Mesenchymal stem cell (in vitro differentiated cells and primary cell): ENCODE measurements around the gene MSX1. TPM values are rescaled to one million over a fixed set of nuclear protein-coding genes. Genes with fewer than 3 reads are reported as not detected.

Experiments
- DNase-seq: peaks from one replicate; pipeline ENCODE4 v3.0.0-alpha.2; 2013
- H2AFZ ChIP-seq: one replicate; pipeline ENCODE4 v1.6.1; 2013; ENCODE audit warnings: low read depth, mild to moderate bottlenecking, control low read depth, inconsistent platforms, low read length, moderate library complexity
- H2AK5ac ChIP-seq: 2 replicates; pipeline ENCODE4 v1.6.1; 2013; ENCODE audit warnings: low read length, moderate library complexity, mild to moderate bottlenecking, inconsistent platforms; ENCODE audit not compliant: severe bottlenecking
- H2BK120ac ChIP-seq: one replicate; pipeline ENCODE4 v1.6.1; 2013; ENCODE audit warnings: low read depth, mild to moderate bottlenecking, inconsistent platforms, low read length, moderate library complexity
- H2BK12ac ChIP-seq, 2 experiments: one replicate each; pipeline ENCODE4 v1.6.1; 2013; ENCODE audit warnings: inconsistent platforms in 2 of 2, low read length in 2 of 2, mild to moderate bottlenecking in 2 of 2, moderate library complexity in 2 of 2, control low read depth in 1 of 2
- H2BK15ac ChIP-seq: one replicate; pipeline ENCODE4 v1.6.1; 2013; ENCODE audit warnings: mild to moderate bottlenecking, low read depth, inconsistent platforms; ENCODE audit not compliant: poor library complexity, severe bottlenecking
- H2BK5ac ChIP-seq: 2 replicates; pipeline ENCODE4 v1.6.1; 2013; ENCODE audit warnings: low read depth, mild to moderate bottlenecking, low read length, control low read depth, inconsistent platforms; ENCODE audit not compliant: poor library complexity, severe bottlenecking
- H3K14ac ChIP-seq, 2 experiments: one replicate each; pipeline ENCODE4 v1.6.1; 2013; ENCODE audit warnings: inconsistent platforms in 2 of 2, low read length in 2 of 2, control low read depth in 1 of 2, mild to moderate bottlenecking in 1 of 2, moderate library complexity in 1 of 2
- H3K18ac ChIP-seq, 2 experiments: one replicate each; pipeline ENCODE4 v1.6.1; 2013; ENCODE audit warnings: inconsistent platforms in 2 of 2, low read length in 2 of 2, control low read depth in 1 of 2, low read depth in 1 of 2, mild to moderate bottlenecking in 1 of 2
- H3K23ac ChIP-seq, 2 experiments: one replicate each; pipeline ENCODE4 v1.6.1; 2013; ENCODE audit warnings: inconsistent platforms in 2 of 2, low read length in 2 of 2, mild to moderate bottlenecking in 2 of 2, moderate library complexity in 2 of 2, control low read depth in 1 of 2
- H3K27ac ChIP-seq: 2 replicates; pipeline ENCODE4 v1.5.1; 2013; ENCODE audit warnings: mild to moderate bottlenecking, moderate library complexity, low read length, control low read depth, inconsistent platforms; ENCODE audit not compliant: poor library complexity, severe bottlenecking
- H3K27me3 ChIP-seq, 2 experiments: 2 replicates each; pipeline versions ENCODE4 v1.6.1 to v1.7.0; 2013; ENCODE audit warnings: low read length in 2 of 2, mild to moderate bottlenecking in 2 of 2, moderate library complexity in 2 of 2, control low read depth in 1 of 2, inconsistent platforms in 1 of 2; ENCODE audit not compliant: control insufficient read depth in 1 of 2, insufficient read depth in 1 of 2
- H3K36me3 ChIP-seq, 2 experiments: 2 replicates each; pipeline versions ENCODE4 v1.6.1 to v1.7.0; 2013; ENCODE audit warnings: low read length in 2 of 2, control low read depth in 1 of 2, inconsistent platforms in 1 of 2, low read depth in 1 of 2, mild to moderate bottlenecking in 1 of 2; ENCODE audit not compliant: insufficient read depth in 2 of 2, control insufficient read depth in 1 of 2
- H3K4ac ChIP-seq, 2 experiments: one replicate each; pipeline ENCODE4 v1.6.1; 2013; ENCODE audit warnings: inconsistent platforms in 2 of 2, low read length in 2 of 2, mild to moderate bottlenecking in 2 of 2, moderate library complexity in 2 of 2, control low read depth in 1 of 2, low read depth in 1 of 2
- H3K4me1 ChIP-seq: 2 replicates; pipeline ENCODE4 v1.6.1; 2013; ENCODE audit warnings: low read depth, low read length, control low read depth; ENCODE audit not compliant: control insufficient read depth, insufficient read depth
- H3K4me2 ChIP-seq: 2 replicates; pipeline ENCODE4 v1.6.1; 2013; ENCODE audit warnings: low read length, mild to moderate bottlenecking, inconsistent platforms; ENCODE audit not compliant: poor library complexity, severe bottlenecking
- H3K4me3 ChIP-seq, 2 experiments: 2 replicates each; pipeline versions ENCODE4 v1.5.1 to v1.7.0; 2013; ENCODE audit warnings: low read length in 2 of 2, mild to moderate bottlenecking in 2 of 2, control low read depth in 1 of 2, low read depth in 1 of 2; ENCODE audit not compliant: insufficient read depth in 1 of 2
- H3K79me1 ChIP-seq: replicated peaks from 2 replicates; pipeline ENCODE4 v1.6.1; 2013; ENCODE audit warnings: mild to moderate bottlenecking, control low read depth, low read length, inconsistent platforms; ENCODE audit not compliant: poor library complexity, severe bottlenecking
- H3K9ac ChIP-seq: 2 replicates; pipeline ENCODE4 v1.7.0; 2013; ENCODE audit warnings: mild to moderate bottlenecking, low read length, moderate library complexity
- H3K9me3 ChIP-seq: 2 replicates; pipeline ENCODE4 v1.7.0; 2013; ENCODE audit warnings: mild to moderate bottlenecking, low read length; ENCODE audit not compliant: control insufficient read depth
- H4K8ac ChIP-seq: one replicate; pipeline ENCODE4 v1.6.1; 2013; ENCODE audit warnings: inconsistent platforms, mild to moderate bottlenecking, low read length, moderate library complexity
- H4K91ac ChIP-seq: one replicate; pipeline ENCODE4 v1.6.1; 2013; ENCODE audit warnings: mild to moderate bottlenecking, low read length, inconsistent platforms
- WGBS: methylation state at CpG from one replicate; pipeline ENCODE4 v1.1.7; 2013; ENCODE audit warnings: mixed read lengths; 5-methylcytosine and 5-hydroxymethylcytosine counted together
- polyA plus RNA-seq, 2 experiments: library from polyadenylated mRNA; stranded (reverse); fragments of 200-250 nt; gene quantifications; one replicate each; pipeline ENCODE4 v1.2.3, GENCODE V29; 2013

Gene MSX1
- polyA plus RNA-seq (2013, experiment 1 of 2), result 3.9 TPM
- polyA plus RNA-seq (2013, experiment 2 of 2), result 4.2 TPM

DNA sequence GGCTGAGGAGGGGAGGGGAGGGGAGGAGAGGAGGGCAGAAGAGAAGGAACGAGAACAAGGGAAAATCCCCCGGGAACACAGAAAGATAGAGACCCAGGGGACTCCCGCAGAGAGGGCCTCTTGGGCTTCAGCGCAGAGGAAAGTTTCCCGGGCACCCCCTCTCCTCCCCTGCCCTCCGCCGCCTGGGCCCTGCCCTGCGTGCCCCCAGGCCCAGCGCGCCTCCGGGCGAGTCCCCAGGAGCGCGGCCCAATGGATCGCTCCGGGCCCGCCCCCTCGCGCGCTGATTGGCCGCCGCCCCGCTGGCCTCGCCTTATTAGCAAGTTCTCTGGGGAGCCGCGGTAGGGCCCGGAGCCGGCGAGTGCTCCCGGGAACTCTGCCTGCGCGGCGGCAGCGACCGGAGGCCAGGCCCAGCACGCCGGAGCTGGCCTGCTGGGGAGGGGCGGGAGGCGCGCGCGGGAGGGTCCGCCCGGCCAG lies at the start of gene MSX1:
Gene MSX1, plus strand, starts transcription at position 341 of the 474 bp plus-strand sequence. CDS start 235 bp downstream, outside the sequence.
- peak within 1 kb of the TSS in 1 of 2 experiments; percentile 93 for H3K23ac ChIP-seq
- H4K91ac ChIP-seq, result peak within 1 kb of the TSS; percentile 81
- peak within 1 kb of the TSS; percentile 100 for H3K4me2 ChIP-seq
- DNase-seq, result peak; percentile 88
- peak within 1 kb of the TSS in 1 of 2 experiments; percentile 54 for H3K4ac ChIP-seq
- H2BK120ac ChIP-seq, result peak within 1 kb of the TSS; percentile 43
- peak within 1 kb of the TSS; percentile 96 for H2AFZ ChIP-seq
- H2BK5ac ChIP-seq, result no peak within 1 kb of the TSS
- H2AK5ac ChIP-seq, result no peak within 1 kb of the TSS
- H3K4me1 ChIP-seq, result peaks cover 30% of the 10 kb centered on the region
- H3K9ac ChIP-seq, result peak within 1 kb of the TSS; percentile 89
- peak within 1 kb of the TSS; percentile 67 for H4K8ac ChIP-seq
- whole genome bisulfite sequencing, result under 1% methylated on average over 43 of the region's 44 CpGs
- peak within 1 kb of the TSS; percentile 79 to 87 for H3K18ac ChIP-seq
- H3K27me3 ChIP-seq, result peaks cover 13 to 87% of the 10 kb centered on the region in 2 experiments
- H3K9me3 ChIP-seq, result no peaks in the 10 kb centered on the region
- peak within 1 kb of the TSS in 1 of 2 experiments; percentile 52 for H2BK12ac ChIP-seq
- peak within 1 kb of the TSS; percentile 93 for H2BK15ac ChIP-seq
- peak within 1 kb of the TSS; percentile 67 to 95 for H3K4me3 ChIP-seq
- peaks cover 1% of the 10 kb centered on the region for H3K79me1 ChIP-seq
- H3K27ac ChIP-seq, result no peak within 1 kb of the TSS
- peaks cover 13 to 27% of the 10 kb centered on the region in 2 experiments for H3K36me3 ChIP-seq
- H3K14ac ChIP-seq, result peak within 1 kb of the TSS in 1 of 2 experiments; percentile 18

DNA sequence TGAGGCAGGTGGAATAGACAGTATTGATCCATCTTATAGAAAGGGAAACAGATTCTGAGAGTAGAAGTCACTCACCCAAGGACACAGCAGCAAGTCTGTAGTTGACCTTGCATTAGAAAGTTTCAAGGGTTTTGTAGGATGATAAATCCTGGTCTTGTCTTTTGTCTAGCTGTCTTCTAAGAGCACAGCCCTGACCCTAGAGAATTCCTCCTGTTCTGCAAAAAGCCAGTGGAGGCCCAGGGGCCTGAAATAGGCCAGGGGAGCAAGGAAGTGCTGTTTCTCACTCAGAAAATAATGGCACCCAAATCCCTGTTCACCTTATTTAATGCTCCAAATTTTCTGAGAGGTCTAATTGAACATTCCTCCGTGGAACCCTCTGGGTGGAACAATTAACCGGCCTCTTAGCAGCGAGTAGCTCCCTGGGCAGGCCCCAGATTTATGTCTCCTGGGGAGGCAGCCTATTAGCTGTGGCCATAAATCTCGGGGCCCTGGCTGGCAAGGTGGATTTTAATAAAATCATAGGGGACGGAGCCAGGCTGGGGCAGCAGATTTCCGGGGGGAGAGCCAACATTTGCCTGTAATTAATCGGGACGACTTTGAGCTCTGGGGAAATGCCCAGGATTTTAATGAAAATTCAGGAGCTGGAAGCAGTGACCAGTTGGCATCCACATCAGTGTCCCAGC lies 49.2 kb upstream of the MSX1 start:
- Histone ChIP-seq H3K18ac (no peak overlapping the region), H3K4me3 (no peak overlapping the region), H2BK12ac (no peak overlapping the region), H2BK5ac (no peak overlapping the region), H3K4me1 (no peaks in the 10 kb centered on the region), H3K27me3 (peaks cover 8 to 13% of the 10 kb centered on the region in 2 experiments), H3K23ac (no peak overlapping the region), H3K9ac (no peak overlapping the region), H3K79me1 (no peaks in the 10 kb centered on the region), H3K36me3 (no peaks in the 10 kb centered on the region), H2AK5ac (no peak overlapping the region), H4K8ac (no peak overlapping the region), H4K91ac (no peak overlapping the region), H3K9me3 (peaks cover 5% of the 10 kb centered on the region), H2BK120ac (no peak overlapping the region), H2BK15ac (no peak overlapping the region), H3K4ac (no peak overlapping the region), H3K27ac (no peak overlapping the region), H3K14ac (no peak overlapping the region), H3K4me2 (no peak overlapping the region), H2AFZ (no peak overlapping the region)
- no peak for DNase-seq
- WGBS, result 67% methylated on average over 8 of the region's 8 CpGs

DNA sequence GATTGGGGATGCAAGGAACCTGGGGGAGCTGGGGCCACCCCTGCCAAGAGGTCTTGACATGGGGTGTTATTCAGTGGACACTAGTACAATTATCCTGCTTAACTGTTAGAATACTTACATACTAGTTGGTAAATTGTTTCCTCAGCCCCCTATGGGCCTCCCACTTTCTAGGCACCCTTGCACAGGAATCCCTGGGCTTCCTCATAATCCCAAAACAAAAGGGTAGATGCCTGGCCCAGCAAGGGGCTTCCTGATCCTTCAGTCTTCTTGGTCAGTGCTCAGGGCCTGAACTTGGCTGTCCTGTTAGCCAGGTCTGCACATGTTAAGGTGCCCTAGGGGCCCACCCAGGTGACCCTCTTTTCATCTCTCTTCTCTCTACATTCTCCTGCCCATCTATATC lies 48.7 kb upstream of the MSX1 start:
- Histone ChIP-seq H2BK5ac (no peak overlapping the region), H3K4me1 (no peaks in the 10 kb centered on the region), H3K9ac (no peak overlapping the region), H2BK12ac (no peak overlapping the region), H2AFZ (no peak overlapping the region), H3K14ac (no peak overlapping the region), H4K8ac (no peak overlapping the region), H3K4ac (no peak overlapping the region), H3K27ac (no peak overlapping the region), H3K36me3 (no peaks in the 10 kb centered on the region), H3K79me1 (no peaks in the 10 kb centered on the region), H3K4me3 (no peak overlapping the region), H3K23ac (no peak overlapping the region), H2BK120ac (no peak overlapping the region), H2BK15ac (no peak overlapping the region), H3K9me3 (peaks cover 5% of the 10 kb centered on the region), H4K91ac (no peak overlapping the region), H3K4me2 (no peak overlapping the region), H2AK5ac (no peak overlapping the region), H3K18ac (no peak overlapping the region), H3K27me3 (peaks cover 11 to 13% of the 10 kb centered on the region in 2 experiments)
- no peak for DNase-seq

DNA sequence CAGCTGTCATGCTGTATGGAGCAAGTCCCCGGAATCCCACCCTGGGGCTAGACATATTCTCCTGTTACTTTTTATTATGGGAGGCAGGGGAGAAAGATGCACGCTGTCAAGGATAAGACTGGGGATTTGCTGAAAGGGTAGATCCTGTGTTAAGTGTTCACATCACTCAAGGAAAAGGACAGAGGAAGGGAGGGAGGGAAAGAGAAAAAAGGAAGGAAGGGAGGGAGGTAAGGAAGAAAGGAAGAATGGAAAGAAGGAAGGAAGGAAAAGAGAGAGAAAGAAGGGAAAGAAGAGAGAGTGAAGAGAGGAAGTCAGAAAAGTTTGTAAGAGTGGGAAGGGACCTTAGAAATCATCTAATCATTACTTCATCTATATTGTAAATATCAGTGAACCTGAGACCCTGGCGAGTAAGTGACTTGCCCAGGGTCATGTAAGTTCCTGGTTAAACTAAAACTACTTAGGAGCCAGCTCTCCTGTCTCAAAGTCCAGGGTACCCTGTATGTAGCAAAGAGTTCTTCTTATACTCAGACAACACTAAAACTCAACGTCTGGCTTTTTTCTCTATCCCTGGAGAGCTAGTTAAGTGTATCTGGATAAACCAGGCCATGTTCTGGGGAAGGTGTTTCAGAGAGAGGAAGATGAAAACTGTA lies 47.2 kb upstream of the MSX1 start:
- no peak overlapping the region for H3K4me3 ChIP-seq
- no peak overlapping the region for H3K23ac ChIP-seq
- H2BK120ac ChIP-seq, result no peak overlapping the region
- no peaks in the 10 kb centered on the region for H3K36me3 ChIP-seq
- no peak overlapping the region for H2BK5ac ChIP-seq
- H3K27ac ChIP-seq, result no peak overlapping the region
- no peak overlapping the region for H3K18ac ChIP-seq
- 89% methylated on average over 3 of the region's 4 CpGs for WGBS
- no peak overlapping the region for H3K14ac ChIP-seq
- H3K4me1 ChIP-seq, result no peaks in the 10 kb centered on the region
- H3K4ac ChIP-seq, result no peak overlapping the region
- no peak overlapping the region for H2BK12ac ChIP-seq
- H3K79me1 ChIP-seq, result no peaks in the 10 kb centered on the region
- H2BK15ac ChIP-seq, result no peak overlapping the region
- no peak overlapping the region for H3K4me2 ChIP-seq
- peaks cover 12 to 13% of the 10 kb centered on the region in 2 experiments for H3K27me3 ChIP-seq
- H4K91ac ChIP-seq, result no peak overlapping the region
- H2AFZ ChIP-seq, result no peak overlapping the region
- no peak overlapping the region for H4K8ac ChIP-seq
- no peak for DNase-seq
- no peak overlapping the region for H2AK5ac ChIP-seq
- no peak overlapping the region for H3K9ac ChIP-seq
- H3K9me3 ChIP-seq, result peaks cover 5% of the 10 kb centered on the region
